Jurkat, Clone E6-1 (cell line): ENCODE results near the gene PSMA7.

Source experiments
- DNase-seq: peaks from one replicate; pipeline ENCODE4 v3.0.0-alpha.2; 2011; ENCODE audit warnings: low read depth, low spot score
- H3K4me3 ChIP-seq: 2 replicates; pipeline ENCODE4 v1.5.1; 2011; ENCODE audit warnings: mild to moderate bottlenecking, low read length, control low read depth, moderate library complexity

The PSMA7 gene

GRCh38 chr20:62105592-62105991 lies 37.6 kb downstream of the PSMA7 start:
- H3K4me3 ChIP-seq, result no peak overlapping the region
- no peak for DNase-seq

- no peak for DNase-seq
- H3K4me3 ChIP-seq, result no peak overlapping the region
These were observed 38.3 kb downstream of the PSMA7 start for GRCh38 chr20:62104791-62105345.

GRCh38 chr20:62104234-62104789 lies 38.9 kb downstream of the PSMA7 start:
- DNase-seq, result no peak
- no peak overlapping the region for H3K4me3 ChIP-seq

GRCh38 chr20:62103508-62104233 lies 39.5 kb downstream of the PSMA7 start:
- no peak for DNase-seq
- H3K4me3 ChIP-seq, result no peak overlapping the region

GRCh38 chr20:62101078-62101477 lies 42.1 kb downstream of the PSMA7 start:
- no peak overlapping the region for H3K4me3 ChIP-seq
- no peak for DNase-seq

GRCh38 chr20:62097881-62098407 lies 45.2 kb downstream of the PSMA7 start:
- no peak overlapping the region for H3K4me3 ChIP-seq
- DNase-seq, result no peak

GRCh38 chr20:62096421-62097380 lies 46.5 kb downstream of the PSMA7 start:
- DNase-seq, result no peak
- no peak overlapping the region for H3K4me3 ChIP-seq

- H3K4me3 ChIP-seq, result no peak overlapping the region
- DNase-seq, result no peak
These were observed 53.8 kb downstream of the PSMA7 start for GRCh38 chr20:62089393-62089792.

GRCh38 chr20:62088258-62089127 lies 54.7 kb downstream of the PSMA7 start:
- no peak overlapping the region for H3K4me3 ChIP-seq
- no peak for DNase-seq

- no peak overlapping the region for H3K4me3 ChIP-seq
- no peak for DNase-seq
These were observed 55.6 kb downstream of the PSMA7 start for GRCh38 chr20:62087632-62088031.

- no peak for DNase-seq
- H3K4me3 ChIP-seq, result no peak overlapping the region
These were observed 56.0 kb downstream of the PSMA7 start for GRCh38 chr20:62087227-62087626.
